Fibroblast of the conjunctiva (primary cell): Measurements from ENCODE around the gene CD4.
A peak's percentile ranks its signal among the peaks of the same experiment; 100 is the strongest.
"Not testable (repeated sequence)": the region's sequence is repeated elsewhere in the genome, so short reads cannot be mapped to it uniquely, and the experiment has no call there.

Experiments
- DNase-seq: peaks from one replicate; pipeline ENCODE4 v3.0.0-alpha.2; 2010; ENCODE audit warnings: low read depth

CD4 gene

GRCh38 chr12:6788972-6789924 is at the start of gene CD4:
Gene CD4, plus strand, starts transcription at chr12:6789528. Its CDS starts 10,611 bp downstream, at chr12:6800139.
- no peak for DNase-seq

- not testable (repeated sequence) for DNase-seq
Measured at GRCh38 chr12:6742080-6742479, 47.2 kb upstream of the CD4 start.

GRCh38 chr12:6742834-6743233 is 46.5 kb upstream of the CD4 start:
- DNase-seq: no peak

- not testable (repeated sequence) for DNase-seq
Measured at GRCh38 chr12:6743300-6743699, 46.0 kb upstream of the CD4 start.

- DNase-seq: no peak
Measured at GRCh38 chr12:6745741-6746525, 43.4 kb upstream of the CD4 start.

- DNase-seq: no peak
Measured at GRCh38 chr12:6747216-6747615, 42.1 kb upstream of the CD4 start.

GRCh38 chr12:6748761-6749160 is 40.6 kb upstream of the CD4 start:
- DNase-seq: no peak

- DNase-seq: no peak
Measured at GRCh38 chr12:6750506-6750905, 38.8 kb upstream of the CD4 start.

- no peak for DNase-seq
Measured at GRCh38 chr12:6751767-6752166, 37.6 kb upstream of the CD4 start.

GRCh38 chr12:6752167-6752920 is 37.0 kb upstream of the CD4 start:
- DNase-seq: no peak

GRCh38 chr12:6752921-6753771 is 36.2 kb upstream of the CD4 start, which contains the start of gene MLF2:
Gene MLF2, minus strand, starts transcription at chr12:6753141. Its CDS starts 807 bp downstream, at chr12:6752334.
- DNase-seq: peak; percentile 99

GRCh38 chr12:6753772-6754356 is 35.5 kb upstream of the CD4 start:
- DNase-seq: no peak

GRCh38 chr12:6754411-6754810 is 34.9 kb upstream of the CD4 start:
- no peak for DNase-seq

GRCh38 chr12:6757028-6757690 is 32.2 kb upstream of the CD4 start:
- DNase-seq: no peak

- no peak for DNase-seq
Measured at GRCh38 chr12:6758506-6759095, 30.7 kb upstream of the CD4 start.

GRCh38 chr12:6759741-6760140 is 29.6 kb upstream of the CD4 start:
- no peak for DNase-seq

GRCh38 chr12:6763380-6763779 is 25.9 kb upstream of the CD4 start:
- DNase-seq: no peak

- peak; percentile 99 for DNase-seq
Measured at GRCh38 chr12:6764011-6764828, 25.1 kb upstream of the CD4 start.

GRCh38 chr12:6765048-6765633 is 24.2 kb upstream of the CD4 start:
- DNase-seq: no peak
